Thymus (tissue), 11 donors: ENCODE data around the gene COL7A1. TPM values are rescaled to one million over a fixed set of nuclear protein-coding genes. Genes with fewer than 3 reads are reported as not detected.

Experiments used
- DNase-seq, 9 donors: peaks; one replicate each; pipeline ENCODE4 v3.0.0-alpha.2; 2013; ENCODE audit warnings: low spot score in 9 of 9, low read depth in 6 of 9, missing footprints in 1 of 9
- H3K27ac ChIP-seq, 2 donors: one replicate each; pipeline ENCODE4 v1.5.1; 2013; ENCODE audit warnings: control low read depth in 1 of 2, low read depth in 1 of 2, low read length in 1 of 2, mild to moderate bottlenecking in 1 of 2, moderate library complexity in 1 of 2
- H3K27me3 ChIP-seq, 2 donors: one replicate each; pipeline ENCODE4 v1.5.1; 2013; ENCODE audit warnings: low read length in 1 of 2; ENCODE audit not compliant: control insufficient read depth in 2 of 2, insufficient read depth in 1 of 2
- H3K36me3 ChIP-seq, 2 donors: one replicate each; pipeline ENCODE4 v1.5.1; 2013; ENCODE audit warnings: low read length in 1 of 2, mild to moderate bottlenecking in 1 of 2, moderate library complexity in 1 of 2; ENCODE audit not compliant: control insufficient read depth in 2 of 2, insufficient read depth in 2 of 2
- H3K4me1 ChIP-seq, 2 donors: one replicate each; pipeline ENCODE4 v1.5.1; 2013; ENCODE audit warnings: low read length in 2 of 2; ENCODE audit not compliant: control insufficient read depth in 2 of 2, insufficient read depth in 2 of 2
- H3K4me3 ChIP-seq, 2 donors: one replicate each; pipeline ENCODE4 v1.5.1; 2013; ENCODE audit warnings: low read length in 2 of 2, control low read depth in 1 of 2, mild to moderate bottlenecking in 1 of 2
- H3K9me3 ChIP-seq, 2 donors: one replicate each; pipeline ENCODE4 v1.5.1; 2013; ENCODE audit warnings: low read length in 1 of 2, mild to moderate bottlenecking in 1 of 2; ENCODE audit not compliant: control insufficient read depth in 2 of 2, insufficient read depth in 1 of 2
- WGBS: extraction: QIAGEN DNeasy Blood & Tissue Kit; methylation state at CpG from one replicate; pipeline ENCODE4 v1.1.7; 2013; 5-methylcytosine and 5-hydroxymethylcytosine counted together
- polyA plus RNA-seq: library from polyadenylated mRNA; stranded (reverse); fragments of 200-250 nt; gene quantifications from one replicate; pipeline ENCODE4 v1.2.3, GENCODE V29; 2013
- total RNA-seq: library from RNA; stranded (reverse); fragments of 120-200 nt; gene quantifications from one replicate; pipeline ENCODE4 v1.2.4, GENCODE V29; 2013
- donor health status: healthy.

The COL7A1 gene
- total and polyA plus RNA-seq, 2 donors, result 4.4 to 273 TPM

DNA sequence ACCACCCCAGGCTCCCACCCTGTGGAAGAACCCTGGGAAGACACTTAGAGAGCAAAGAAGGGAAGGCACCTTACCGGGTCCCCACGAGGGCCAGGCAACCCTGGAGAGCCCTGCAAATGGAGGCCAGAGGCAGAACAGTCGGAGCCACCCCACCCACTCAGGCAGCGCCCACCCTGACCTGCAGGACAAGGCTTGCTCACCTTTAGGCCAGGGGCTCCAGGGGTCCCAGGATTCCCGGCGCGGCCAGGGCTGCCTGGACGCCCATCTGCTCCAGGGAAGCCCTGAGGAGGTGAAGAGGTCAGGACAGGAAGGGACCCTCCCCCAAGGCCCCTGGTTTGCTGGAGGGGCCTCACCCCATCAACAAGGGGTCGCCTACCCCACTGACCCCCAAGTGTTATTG is 10.3 kb downstream of the COL7A1 start:
- H3K36me3 ChIP-seq, result no peaks in the 10 kb centered on the region
- H3K4me1 ChIP-seq, result no peaks in the 10 kb centered on the region
- DNase-seq, result no peak

DNA sequence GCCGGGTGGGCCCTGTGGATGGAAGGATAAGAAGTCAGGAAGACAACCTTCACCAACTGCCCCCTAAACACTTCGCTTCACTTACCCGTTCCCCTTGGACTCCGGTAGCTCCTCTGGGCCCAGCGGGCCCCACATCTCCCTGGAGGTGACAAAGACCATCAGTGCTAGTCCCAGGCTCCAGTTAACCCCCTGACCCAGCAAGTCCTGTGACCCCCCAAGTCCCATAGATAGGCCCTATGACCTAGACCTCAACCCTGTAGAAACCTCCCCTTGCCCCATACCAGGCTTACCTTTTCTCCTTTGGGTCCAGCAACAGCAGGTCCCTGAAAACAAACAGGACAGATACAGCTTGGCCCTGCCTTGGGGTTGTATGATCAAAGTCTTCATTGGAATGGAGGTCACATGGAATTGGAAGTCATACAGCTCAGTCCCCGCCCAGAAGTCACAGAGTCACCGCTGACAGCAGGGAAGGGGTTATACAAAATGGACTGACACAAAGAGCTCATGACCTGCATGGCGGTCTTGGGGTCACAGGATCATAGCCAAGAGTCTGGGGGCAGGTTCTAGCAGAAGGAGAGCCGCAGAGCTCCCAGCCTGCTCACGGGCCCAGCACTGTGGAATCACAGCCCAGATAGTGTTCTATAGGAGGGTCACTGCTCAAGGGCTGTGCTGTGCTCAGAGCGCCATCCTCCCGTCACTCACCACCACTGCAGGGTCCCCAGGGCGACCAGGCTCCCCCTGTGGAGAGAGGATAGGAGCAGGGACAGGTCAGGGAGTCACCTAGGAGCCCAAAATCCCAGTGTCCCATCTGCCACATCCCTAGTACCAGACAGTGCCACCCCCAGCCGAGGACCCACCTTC is 13.3 kb downstream of the COL7A1 start:
- no peaks in the 10 kb centered on the region for H3K36me3 ChIP-seq
- H3K27ac ChIP-seq, result no peak overlapping the region
- 98% methylated on average over 14 of the region's 14 CpGs for whole genome bisulfite sequencing
- H3K27me3 ChIP-seq, result no peaks in the 10 kb centered on the region
- H3K4me3 ChIP-seq, result no peak overlapping the region
- no peak for DNase-seq
- H3K9me3 ChIP-seq, result no peaks in the 10 kb centered on the region
- no peaks in the 10 kb centered on the region for H3K4me1 ChIP-seq

More for the DNA sequence above, 10.3 kb downstream of the COL7A1 start:
- H3K27me3 ChIP-seq, result peaks cover 0 to 25% of the 10 kb centered on the region in 2 donors
- H3K4me3 ChIP-seq, result no peak overlapping the region
- H3K9me3 ChIP-seq, result no peaks in the 10 kb centered on the region
- H3K27ac ChIP-seq, result no peak overlapping the region
- 96% methylated on average over 9 of the region's 9 CpGs for WGBS

GRCh38 chr3:48576647-48577046 is 18.5 kb downstream of the COL7A1 start:
- Histone ChIP-seq H3K27ac (no peak overlapping the region), H3K4me3 (no peak overlapping the region), H3K4me1 (no peaks in the 10 kb centered on the region), H3K27me3 (no peaks in the 10 kb centered on the region), H3K36me3 (no peaks in the 10 kb centered on the region), H3K9me3 (no peaks in the 10 kb centered on the region)
- DNase-seq, result no peak
- WGBS, result 91% methylated on average over 4 of the region's 4 CpGs

GRCh38 chr3:48575366-48575765 is 19.8 kb downstream of the COL7A1 start:
- Histone ChIP-seq H3K36me3 (no peaks in the 10 kb centered on the region), H3K4me1 (no peaks in the 10 kb centered on the region), H3K9me3 (no peaks in the 10 kb centered on the region), H3K27me3 (no peaks in the 10 kb centered on the region), H3K27ac (no peak overlapping the region), H3K4me3 (no peak overlapping the region)
- no peak for DNase-seq
- WGBS, result 96% methylated on average over 17 of the region's 17 CpGs

DNA sequence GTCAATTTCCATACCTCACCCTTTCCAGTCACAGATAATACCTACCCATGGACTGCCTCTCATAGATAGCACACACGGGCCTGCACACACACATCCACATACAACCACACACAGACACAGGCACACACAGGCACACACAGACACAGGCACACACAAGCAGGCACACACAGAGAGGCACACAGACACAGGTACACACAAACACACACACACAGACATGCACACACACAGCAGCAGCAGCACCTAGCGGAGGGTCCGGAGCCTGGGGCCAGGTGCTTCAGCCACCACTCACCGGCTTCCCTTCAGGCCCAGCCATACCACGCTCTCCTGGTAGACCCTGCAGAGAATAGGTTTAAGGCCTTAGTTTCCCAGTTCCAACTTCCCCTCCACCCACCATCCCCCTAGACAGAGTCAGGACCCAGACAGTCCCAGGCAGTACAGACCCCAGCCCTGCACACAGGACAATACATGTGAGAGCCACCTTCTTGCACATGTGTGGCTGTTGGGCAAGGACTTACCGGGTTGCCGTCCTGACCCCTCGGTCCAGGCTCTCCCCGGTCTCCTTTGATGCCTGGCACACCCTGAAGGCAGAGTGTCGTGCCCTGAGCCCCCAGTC is 21.1 kb downstream of the COL7A1 start:
- H3K36me3 ChIP-seq, result no peaks in the 10 kb centered on the region
- DNase-seq, result no peak

DNA sequence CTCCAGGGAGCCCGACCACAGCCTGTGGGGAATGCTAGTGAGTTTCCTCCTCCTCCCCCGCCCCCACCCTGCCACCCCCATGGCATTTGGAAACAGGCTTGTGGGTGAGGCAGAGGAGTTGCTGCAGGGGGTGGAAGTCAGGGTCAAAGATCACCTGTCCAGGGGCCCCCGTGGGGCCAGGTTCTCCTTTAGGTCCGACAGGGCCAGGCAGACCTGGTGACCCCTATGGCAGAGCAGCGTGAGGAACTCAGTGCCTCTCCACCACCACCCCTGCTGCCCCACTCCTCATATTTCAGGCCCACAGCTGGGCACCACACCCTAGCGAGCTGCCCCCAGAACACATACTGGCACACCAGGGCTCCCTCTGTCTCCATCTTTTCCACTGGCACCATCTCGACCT is 22.6 kb downstream of the COL7A1 start:
- DNase-seq, result no peak

More for the DNA sequence above, 21.1 kb downstream of the COL7A1 start:
- Histone ChIP-seq H3K27ac (no peak overlapping the region), H3K4me3 (no peak overlapping the region), H3K9me3 (no peaks in the 10 kb centered on the region), H3K27me3 (no peaks in the 10 kb centered on the region), H3K4me1 (no peaks in the 10 kb centered on the region)
- WGBS, result 98% methylated on average over 10 of the region's 10 CpGs

GRCh38 chr3:48571938-48572337 is 23.2 kb downstream of the COL7A1 start:
- Histone ChIP-seq H3K9me3 (no peaks in the 10 kb centered on the region), H3K27ac (no peak overlapping the region), H3K4me3 (no peak overlapping the region), H3K4me1 (no peaks in the 10 kb centered on the region), H3K36me3 (no peaks in the 10 kb centered on the region), H3K27me3 (no peaks in the 10 kb centered on the region)
- no peak for DNase-seq
- WGBS, result 96% methylated on average over 12 of the region's 12 CpGs

More for the DNA sequence above, 22.6 kb downstream of the COL7A1 start:
- H3K27ac ChIP-seq, result no peak overlapping the region
- no peaks in the 10 kb centered on the region for H3K27me3 ChIP-seq
- no peaks in the 10 kb centered on the region for H3K36me3 ChIP-seq
- H3K4me3 ChIP-seq, result no peak overlapping the region
- no peaks in the 10 kb centered on the region for H3K4me1 ChIP-seq
- WGBS, result 95% methylated on average over 7 of the region's 7 CpGs
- H3K9me3 ChIP-seq, result no peaks in the 10 kb centered on the region

GRCh38 chr3:48569808-48570450 is 25.2 kb downstream of the COL7A1 start:
- Histone ChIP-seq H3K4me1 (no peaks in the 10 kb centered on the region), H3K27me3 (no peaks in the 10 kb centered on the region), H3K4me3 (no peak overlapping the region), H3K36me3 (no peaks in the 10 kb centered on the region), H3K27ac (no peak overlapping the region), H3K9me3 (peaks cover 0 to 5% of the 10 kb centered on the region in 2 donors)
- DNase-seq, result no peak
- 95% methylated on average over 18 of the region's 18 CpGs for WGBS

GRCh38 chr3:48569400-48569799 is 25.7 kb downstream of the COL7A1 start:
- H3K36me3 ChIP-seq, result no peaks in the 10 kb centered on the region
- peaks cover 0 to 5% of the 10 kb centered on the region in 2 donors for H3K9me3 ChIP-seq
- DNase-seq, result no peak
- H3K4me1 ChIP-seq, result no peaks in the 10 kb centered on the region
- no peak overlapping the region for H3K4me3 ChIP-seq
- WGBS, result 95% methylated on average over 10 of the region's 10 CpGs
- H3K27ac ChIP-seq, result no peak overlapping the region
- H3K27me3 ChIP-seq, result no peaks in the 10 kb centered on the region
